ENCODE data around the gene OSGEP. TPM values are rescaled to one million over a fixed set of nuclear protein-coding genes. Genes with fewer than 3 reads are reported as not detected.

OSGEP gene
- total RNA-seq, 6 donors from 2014 or later = 31.7 to 58.8 (median 48.1) TPM

GRCh38 chr14:20486684-20487395 is 32.2 kb upstream of the OSGEP start:
- no peaks in the 10 kb centered on the region for H3K27me3 ChIP-seq
- DNase-seq = no peak
- TF ChIP-seq CTCF (IDR thresholded peaks at IDR 0.05) (no peak), POLR2A (IDR thresholded peaks at IDR 0.05) (no peak), EP300 (IDR thresholded peaks at IDR 0.05) (no peak), POLR2AphosphoS5 (IDR thresholded peaks at IDR 0.05) (no peak)
- H3K4me1 ChIP-seq = peaks cover 0 to 5% (median 2%) of the 10 kb centered on the region in 4 donors
- no peak overlapping the region for H3K27ac ChIP-seq
- H3K9me3 ChIP-seq = no peaks in the 10 kb centered on the region
- no peak overlapping the region for H3K4me3 ChIP-seq
- no peak for ATAC-seq (ENCODE audit: low FRiP score in 2 of 2)
- WGBS, 2 donors = 63 to 76% methylated on average over 8 of the region's 8 CpGs
- no peaks in the 10 kb centered on the region for H3K36me3 ChIP-seq

DNA sequence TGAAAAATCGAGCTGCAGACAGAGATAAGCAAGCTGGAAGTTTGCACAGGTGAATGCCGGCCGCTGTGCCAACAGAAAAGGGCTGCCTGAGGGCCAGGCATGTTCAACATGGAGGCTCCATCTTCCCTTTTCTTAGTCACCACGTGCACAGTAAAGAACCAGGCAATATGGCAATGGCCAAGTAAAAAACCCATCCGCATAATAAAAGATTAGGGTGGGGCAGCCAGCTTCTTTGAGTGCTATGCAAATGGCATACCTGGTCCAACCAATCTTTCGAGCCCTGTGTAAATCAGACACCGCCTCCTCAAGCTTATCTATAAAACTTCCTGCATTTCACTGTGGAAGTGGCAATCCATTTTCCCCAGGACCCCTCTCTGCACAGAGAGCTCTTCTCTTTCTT is 31.3 kb upstream of the OSGEP start:
- H3K36me3 ChIP-seq = no peaks in the 10 kb centered on the region
- WGBS, 2 donors = 54 to 65% methylated on average over 7 of the region's 7 CpGs
- H3K4me3 ChIP-seq = no peak overlapping the region
- ATAC-seq (ENCODE audit: low FRiP score in 2 of 2) (no peak), DNase-seq (no peak)
- H3K27me3 ChIP-seq = no peaks in the 10 kb centered on the region
- H3K9me3 ChIP-seq = no peaks in the 10 kb centered on the region
- H3K27ac ChIP-seq = no peak overlapping the region
- peaks cover 0 to 5% (median 2%) of the 10 kb centered on the region in 4 donors for H3K4me1 ChIP-seq
- TF ChIP-seq POLR2AphosphoS5 (IDR thresholded peaks at IDR 0.05) (no peak), EP300 (IDR thresholded peaks at IDR 0.05) (no peak), CTCF (IDR thresholded peaks at IDR 0.05) (no peak)

- WGBS, 2 donors = 88 to 92% methylated on average over 5 of the region's 5 CpGs
- Histone ChIP-seq H3K4me3 (no peak overlapping the region), H3K4me1 (peaks cover 9 to 12% (median 11%) of the 10 kb centered on the region in 4 donors), H3K36me3 (peaks cover 0 to 10% (median 0%) of the 10 kb centered on the region in 4 donors), H3K27me3 (no peaks in the 10 kb centered on the region), H3K27ac (no peak overlapping the region), H3K9me3 (no peaks in the 10 kb centered on the region)
- DNase-seq (no peak), ATAC-seq (ENCODE audit: low FRiP score in 2 of 2) (no peak)
- TF ChIP-seq EP300 (IDR thresholded peaks at IDR 0.05) = no peak
- no peak for TF ChIP-seq POLR2AphosphoS5 (IDR thresholded peaks at IDR 0.05)
- TF ChIP-seq CTCF (IDR thresholded peaks at IDR 0.05) = no peak
- TF ChIP-seq POLR2A (IDR thresholded peaks at IDR 0.05) = no peak
Observed at GRCh38 chr14:20482382-20482781, 27.8 kb upstream of the OSGEP start.

DNA sequence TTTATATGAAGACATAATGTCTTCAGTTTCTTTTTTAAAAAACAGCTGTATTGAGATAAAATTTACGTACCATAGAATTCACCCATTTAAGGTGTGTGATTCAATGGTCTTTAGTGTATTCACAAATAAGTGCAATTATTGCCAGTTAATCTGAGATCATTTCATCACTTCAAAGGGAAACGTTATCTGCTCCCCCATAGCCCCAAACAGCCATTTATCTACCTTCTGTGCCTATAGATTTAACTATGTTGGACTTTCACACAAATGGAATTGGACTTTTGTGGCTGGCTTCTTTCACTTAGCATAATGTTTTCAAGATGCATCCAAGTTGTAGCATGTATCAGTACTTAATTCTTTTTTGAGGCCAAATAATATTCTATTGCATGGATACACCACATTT is 24.3 kb upstream of the OSGEP start:
- Histone ChIP-seq H3K4me3 (no peak overlapping the region), H3K9me3 (no peaks in the 10 kb centered on the region), H3K36me3 (peaks cover 0 to 43% (median 26%) of the 10 kb centered on the region in 4 donors), H3K27ac (no peak overlapping the region), H3K27me3 (no peaks in the 10 kb centered on the region), H3K4me1 (peaks cover 21 to 24% (median 21%) of the 10 kb centered on the region in 4 donors)
- no peak for ATAC-seq (ENCODE audit: low FRiP score in 2 of 2)
- DNase-seq = no peak
- 94 to 98% methylated on average over 2 of the region's 2 CpGs for WGBS, 2 donors
- TF ChIP-seq POLR2A (IDR thresholded peaks at IDR 0.05) (no peak), CTCF (IDR thresholded peaks at IDR 0.05) (no peak), EP300 (IDR thresholded peaks at IDR 0.05) (no peak), POLR2AphosphoS5 (IDR thresholded peaks at IDR 0.05) (no peak)
